Left cardiac atrium (tissue), 4 donors: Measurements from ENCODE around the gene SERPINB12. TPM values are rescaled to one million over a fixed set of nuclear protein-coding genes. Genes with fewer than 3 reads are reported as not detected.

Experiments
- ATAC-seq, 2 donors: fragments of 200-7000 bp; cut with Tn5 transposase; one replicate each; pipeline ENCODE4 v1.9.1; 2020; ENCODE audit warnings: mild to moderate bottlenecking in 2 of 2, moderate library complexity in 2 of 2
- DNase-seq: peaks from one replicate; pipeline ENCODE4 v3.0.0-alpha.2; 2020
- intact Hi-C, 2 donors: fragments of 100-400 bp; cut with DNase I; formaldehyde crosslinking; loops; one replicate each; pipeline versions ENCODE4 v1.14.1 to v1.15.1; 2022 to 2023
- long read RNA-seq: library from polyadenylated mRNA; unstranded; transcript quantifications from one replicate; pipeline ENCODE4 v2.0.0, GENCODE V29; 2021
- total RNA-seq, 2 donors: library from RNA; stranded (reverse); fragmentation: NEBNext Ultra II Directional; extraction: Animal tissue kit (Norgen Biotek cat#: 25700); gene quantifications; one replicate each; pipeline ENCODE4 v1.2.1, GENCODE V29; 2021
- donor health status: DM: no; HTN: yes; CAD: no.
- donor health status: DM: no; HTN: yes; CAD: no; lungs with severe emphysema.
- donor health status: DM: yes; HTN: yes; CAD: no.
- donor health status: Dilated cardiomyopathy.

The SERPINB12 gene, protein sequence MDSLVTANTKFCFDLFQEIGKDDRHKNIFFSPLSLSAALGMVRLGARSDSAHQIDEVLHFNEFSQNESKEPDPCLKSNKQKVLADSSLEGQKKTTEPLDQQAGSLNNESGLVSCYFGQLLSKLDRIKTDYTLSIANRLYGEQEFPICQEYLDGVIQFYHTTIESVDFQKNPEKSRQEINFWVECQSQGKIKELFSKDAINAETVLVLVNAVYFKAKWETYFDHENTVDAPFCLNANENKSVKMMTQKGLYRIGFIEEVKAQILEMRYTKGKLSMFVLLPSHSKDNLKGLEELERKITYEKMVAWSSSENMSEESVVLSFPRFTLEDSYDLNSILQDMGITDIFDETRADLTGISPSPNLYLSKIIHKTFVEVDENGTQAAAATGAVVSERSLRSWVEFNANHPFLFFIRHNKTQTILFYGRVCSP
- total RNA-seq, result not detected
- long read RNA-seq, result 0 reads

DNA sequence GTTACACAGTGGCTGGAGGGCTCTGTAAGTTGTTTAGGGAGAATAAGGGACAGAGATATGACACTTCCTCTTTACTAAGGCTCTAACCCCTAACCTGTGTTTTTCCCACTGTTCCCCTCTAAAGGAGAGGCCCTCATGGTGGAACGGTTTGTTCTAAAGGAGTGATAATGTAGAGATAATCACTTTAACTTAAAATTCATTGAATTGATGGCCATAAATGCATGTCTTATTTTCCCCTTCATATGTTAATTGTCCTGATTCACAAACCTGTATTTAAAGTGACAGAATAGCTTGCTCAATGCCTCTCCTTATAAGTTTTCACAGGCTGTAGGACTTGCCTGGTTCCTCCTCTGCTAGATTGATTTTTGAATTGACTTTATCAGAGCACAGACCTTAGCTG lies at the start of gene SERPINB12:
TSS of gene SERPINB12 (plus strand) at position 301 of the 400 bp plus-strand sequence. CDS start 13,791 bp downstream, outside the sequence.
- ATAC-seq, result no peak
- intact Hi-C loops, result no loop called here

DNA sequence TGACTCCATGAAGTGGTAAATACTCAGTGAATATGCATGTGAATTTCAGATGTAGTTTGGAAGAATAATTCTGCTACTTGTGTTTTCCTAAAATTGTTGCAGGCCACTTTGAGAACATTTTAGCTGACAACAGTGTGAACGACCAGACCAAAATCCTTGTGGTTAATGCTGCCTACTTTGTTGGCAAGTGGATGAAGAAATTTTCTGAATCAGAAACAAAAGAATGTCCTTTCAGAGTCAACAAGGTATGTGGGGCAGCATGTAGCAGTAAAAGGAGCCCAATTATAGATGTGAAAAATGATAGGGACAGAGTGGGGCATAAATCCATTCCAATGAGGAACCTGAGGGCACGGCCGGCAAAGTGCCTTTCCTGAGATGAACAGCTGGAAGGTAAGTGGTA lies 49.3 kb upstream of the SERPINB12 start:
- intact Hi-C loops, result no loop called here
- no peak for ATAC-seq
- no peak for DNase-seq

More for the DNA sequence above, at the start of gene SERPINB12:
- DNase-seq, result no peak

DNA sequence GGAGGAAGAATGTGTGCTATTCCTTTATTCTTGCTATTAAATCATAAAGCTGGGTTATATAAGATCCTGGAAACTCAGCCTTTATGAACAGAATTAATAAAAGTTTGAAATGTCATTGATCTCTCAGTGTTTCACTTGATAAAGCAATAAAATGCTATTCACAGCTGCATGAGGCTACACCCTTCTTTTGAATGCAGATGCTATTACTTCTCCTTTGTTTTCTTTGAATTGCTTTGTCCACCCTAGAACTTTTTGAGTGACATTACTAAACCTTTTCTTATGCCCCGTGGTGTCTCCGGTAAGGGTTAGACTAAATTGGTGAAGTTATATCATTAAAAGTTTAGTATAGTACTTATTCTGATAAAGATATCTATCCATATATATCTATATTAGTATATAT lies 46.5 kb upstream of the SERPINB12 start:
- no peak for DNase-seq
- intact Hi-C loops, result no loop called here
- no peak for ATAC-seq

DNA sequence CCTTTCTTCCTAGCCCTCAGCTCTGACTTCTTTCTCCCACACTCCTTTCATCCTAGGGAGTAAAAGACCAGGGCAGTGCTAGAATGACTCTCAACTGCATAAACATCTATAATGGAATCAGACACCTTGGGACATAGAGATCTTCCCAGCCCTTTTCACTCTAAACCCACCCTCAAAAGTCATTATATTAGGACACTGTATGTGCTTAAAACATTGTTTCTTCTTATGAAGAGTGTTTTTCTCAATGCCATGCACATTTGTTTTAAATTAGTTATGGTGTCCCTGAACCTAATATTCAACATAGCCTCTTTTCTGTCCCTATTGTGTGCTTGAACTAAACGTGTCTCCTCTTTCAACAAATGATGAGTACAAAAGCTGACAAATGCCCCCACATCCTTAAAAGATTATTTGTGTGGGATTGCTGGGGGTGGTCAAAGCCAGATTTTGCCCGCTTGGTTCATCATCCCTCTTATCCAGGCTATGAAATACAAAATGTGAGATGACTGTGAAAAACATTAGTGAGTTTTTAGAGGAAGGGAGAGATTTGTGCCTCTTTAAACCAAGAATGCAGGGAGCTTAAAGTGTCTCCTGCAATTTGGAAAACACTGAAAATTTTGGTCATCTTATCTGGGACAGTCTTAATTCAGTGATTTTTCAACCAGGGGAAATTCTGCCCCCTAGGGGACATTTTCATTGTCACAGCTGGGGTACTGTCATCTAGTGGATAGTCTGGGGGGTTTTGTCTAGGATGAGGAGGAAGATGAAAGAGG lies 36.4 kb upstream of the SERPINB12 start:
- DNase-seq (no peak), ATAC-seq (no peak)
- intact Hi-C loops, result no loop called here

DNA sequence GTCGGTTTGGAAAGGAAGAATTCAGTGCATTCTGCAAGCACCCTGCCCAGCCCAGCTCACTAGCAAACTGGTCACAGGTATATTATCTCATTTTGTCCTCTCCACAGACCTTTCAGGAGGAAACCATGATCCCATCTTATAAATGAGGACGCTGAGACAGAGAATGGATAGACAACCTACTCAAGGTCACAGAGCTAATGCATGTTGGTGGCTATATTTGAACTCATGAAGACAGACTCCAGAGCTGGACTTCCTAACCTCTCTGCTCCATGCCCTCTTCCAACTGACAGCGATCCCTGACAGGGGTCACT lies 35.9 kb upstream of the SERPINB12 start:
- no peak for ATAC-seq
- intact Hi-C loops, result no loop called here
- no peak for DNase-seq

DNA sequence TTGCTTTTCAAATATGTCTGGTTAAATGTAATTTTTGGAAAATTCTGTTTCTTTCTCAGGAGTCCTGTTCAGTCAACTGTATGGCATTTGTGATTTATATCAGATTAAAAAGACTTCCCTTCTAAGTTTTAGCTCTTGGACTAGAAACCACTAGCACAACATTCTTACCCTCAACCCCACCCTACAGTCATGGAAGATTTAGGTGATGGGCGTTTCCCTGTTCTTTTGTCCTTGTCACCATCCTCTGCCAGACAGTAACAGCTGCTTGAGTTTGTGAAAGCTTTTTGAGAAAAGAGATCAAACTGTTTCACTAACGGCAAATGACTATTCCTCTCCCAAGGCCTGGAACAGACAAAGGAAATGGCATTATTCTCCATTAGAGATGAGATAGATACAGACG lies 33.6 kb upstream of the SERPINB12 start:
- intact Hi-C loops, result no loop called here
- no peak for ATAC-seq
- DNase-seq, result no peak

DNA sequence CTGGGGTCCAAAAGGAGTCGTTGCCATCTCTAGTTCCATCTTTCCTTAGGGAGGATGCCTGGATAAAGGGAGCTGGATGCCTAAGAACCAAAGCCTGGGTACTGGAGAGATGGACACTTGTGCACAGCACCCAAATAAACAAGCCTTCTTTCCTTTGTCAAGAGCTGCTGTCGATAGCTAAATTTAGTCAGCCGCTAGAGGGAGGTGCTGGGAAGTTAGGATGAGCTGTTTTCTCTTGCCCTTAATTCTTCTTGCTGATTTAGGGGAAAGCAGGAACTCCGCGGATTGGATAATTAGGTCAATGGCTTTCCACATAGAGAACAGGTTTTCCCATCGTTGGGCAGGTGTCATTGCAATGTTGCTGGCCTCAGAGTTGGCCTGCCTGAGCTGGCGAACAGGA lies 30.9 kb upstream of the SERPINB12 start:
- intact Hi-C loops, result loop anchor here (10.0 kb wide), 2 partner anchors 334 to 484 kb away; no protein-coding TSS in a partner anchor
- ATAC-seq (peak in 1 of 2 donors; percentile 26), DNase-seq (no peak)

DNA sequence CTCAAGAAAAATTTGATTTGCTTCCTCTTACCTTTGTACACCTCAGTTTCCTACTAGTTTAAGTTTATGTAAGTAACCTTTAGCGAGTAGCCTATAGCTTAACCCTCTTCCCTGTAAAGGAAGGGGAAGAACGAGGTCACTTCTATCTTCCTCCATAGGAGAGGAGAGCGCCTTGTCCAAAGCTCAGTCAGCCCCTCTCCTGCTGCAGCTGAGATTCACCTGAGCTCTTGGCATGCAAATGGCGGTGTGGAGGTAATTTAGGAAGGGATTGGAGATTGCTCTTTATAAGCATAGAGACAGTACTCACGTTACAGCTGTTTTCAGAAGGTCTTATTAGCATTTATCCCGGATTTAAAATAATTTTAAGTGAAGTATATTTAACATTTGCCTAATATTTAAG lies 27.8 kb upstream of the SERPINB12 start:
- intact Hi-C loops, result loop anchor here (10.0 kb wide), 2 partner anchors 330 to 480 kb away; no protein-coding TSS in a partner anchor
- DNase-seq (no peak), ATAC-seq (no peak)

DNA sequence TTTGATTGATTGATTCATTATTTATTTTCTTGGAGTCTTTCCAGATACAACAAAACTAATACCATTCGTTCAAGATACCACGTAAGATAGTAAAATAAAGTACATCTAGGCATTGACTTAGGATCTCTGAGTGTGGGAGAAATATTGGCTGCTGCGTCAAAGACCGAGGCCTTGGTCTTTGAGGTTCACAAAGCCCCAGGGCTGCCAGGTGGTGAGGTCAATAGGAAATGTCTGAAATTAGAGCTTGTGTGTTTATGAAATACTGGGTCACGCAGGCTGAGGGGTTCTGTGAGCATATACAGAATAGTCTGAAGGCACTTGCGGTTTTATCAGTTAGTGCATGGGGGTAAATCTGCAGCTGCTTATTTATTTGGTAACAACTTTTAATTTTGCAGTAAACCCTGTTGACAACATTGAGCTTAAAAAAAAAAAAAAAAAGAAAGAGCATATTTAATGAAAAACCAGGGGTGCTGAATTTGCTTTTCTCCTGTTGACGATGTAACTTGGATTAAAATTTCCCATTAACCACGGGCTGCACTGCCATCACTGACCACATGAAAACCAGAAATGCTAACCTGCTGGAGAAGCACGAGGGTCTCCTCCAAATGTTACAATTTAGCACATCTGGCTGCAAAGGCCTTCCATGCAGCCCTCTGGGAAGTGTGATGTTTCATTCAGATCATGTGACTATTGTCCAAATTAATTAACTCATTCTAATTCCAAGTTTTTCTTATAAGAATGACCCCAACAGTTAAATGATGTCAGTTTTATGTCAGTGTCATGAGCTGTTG lies 27.1 kb upstream of the SERPINB12 start:
- ATAC-seq (no peak), DNase-seq (no peak)
- intact Hi-C loops, result loop anchor here (5.0 to 10.0 kb wide), 3 partner anchors 62 to 480 kb away; no protein-coding TSS in a partner anchor

DNA sequence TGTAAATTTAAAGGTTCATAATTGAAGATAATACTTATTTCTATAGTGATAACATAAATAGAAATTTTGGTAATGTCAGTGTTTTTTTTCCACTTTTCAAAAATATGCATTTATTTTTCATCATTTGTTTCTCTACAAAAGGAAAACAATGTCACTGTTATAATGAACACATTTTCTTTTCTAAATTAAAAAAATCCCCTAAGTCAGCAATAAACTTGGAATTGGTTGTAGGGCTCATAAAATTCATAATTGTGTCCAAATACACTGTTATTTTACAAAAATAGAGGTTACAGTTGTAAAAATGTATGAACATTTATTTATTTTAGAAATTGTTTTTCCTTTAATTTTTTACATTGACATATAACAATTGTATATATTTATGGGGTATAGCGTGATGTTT lies 26.4 kb upstream of the SERPINB12 start:
- DNase-seq (no peak), ATAC-seq (no peak)
- intact Hi-C loops, result loop anchor here (5.0 to 10.0 kb wide), 3 partner anchors 62 to 479 kb away; no protein-coding TSS in a partner anchor

DNA sequence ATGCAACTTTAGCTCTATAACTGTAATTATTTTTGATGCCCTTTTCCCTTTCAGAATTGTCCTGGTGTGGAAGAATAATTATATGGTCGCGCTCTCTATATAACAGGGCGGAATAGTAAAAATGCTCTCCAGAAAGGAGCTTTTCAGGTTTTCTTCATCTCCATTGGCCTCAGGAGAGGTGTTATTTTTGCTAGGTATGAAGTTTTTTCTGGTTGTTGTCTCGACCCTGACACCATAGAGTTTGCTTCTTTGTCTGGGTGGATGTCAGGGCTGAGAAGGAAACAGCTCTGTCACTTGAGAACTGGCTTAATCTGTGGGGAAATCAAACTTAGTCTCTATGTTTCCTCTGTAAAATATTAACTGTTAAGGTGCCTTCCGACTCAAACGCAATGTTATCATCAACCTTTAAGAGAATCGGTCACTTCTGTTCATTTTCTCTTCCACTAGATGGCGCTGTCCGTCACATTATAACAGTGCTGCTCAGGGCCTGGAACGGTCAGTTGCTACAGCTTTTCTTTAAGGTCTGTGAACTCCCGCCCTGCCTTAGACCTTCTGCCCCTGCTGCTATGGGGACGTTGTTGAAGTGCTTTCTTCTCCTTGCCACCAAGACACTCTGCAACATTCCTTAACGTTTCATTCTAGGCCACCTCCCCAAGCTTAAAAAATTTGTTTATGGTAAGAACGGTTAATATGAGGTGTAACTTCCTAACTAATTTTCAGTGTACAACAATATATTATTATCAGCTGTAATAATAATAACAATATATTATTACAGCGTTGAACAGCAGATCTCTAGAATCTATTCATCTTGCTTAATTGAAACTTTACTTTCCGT lies 23.8 kb upstream of the SERPINB12 start:
- intact Hi-C loops, result loop anchor here (1.0 to 10.0 kb wide), 6 partner anchors 59 to 476 kb away; no protein-coding TSS in a partner anchor
- DNase-seq, result peak; percentile 39
- ATAC-seq, result peak; percentile 67 to 75

DNA sequence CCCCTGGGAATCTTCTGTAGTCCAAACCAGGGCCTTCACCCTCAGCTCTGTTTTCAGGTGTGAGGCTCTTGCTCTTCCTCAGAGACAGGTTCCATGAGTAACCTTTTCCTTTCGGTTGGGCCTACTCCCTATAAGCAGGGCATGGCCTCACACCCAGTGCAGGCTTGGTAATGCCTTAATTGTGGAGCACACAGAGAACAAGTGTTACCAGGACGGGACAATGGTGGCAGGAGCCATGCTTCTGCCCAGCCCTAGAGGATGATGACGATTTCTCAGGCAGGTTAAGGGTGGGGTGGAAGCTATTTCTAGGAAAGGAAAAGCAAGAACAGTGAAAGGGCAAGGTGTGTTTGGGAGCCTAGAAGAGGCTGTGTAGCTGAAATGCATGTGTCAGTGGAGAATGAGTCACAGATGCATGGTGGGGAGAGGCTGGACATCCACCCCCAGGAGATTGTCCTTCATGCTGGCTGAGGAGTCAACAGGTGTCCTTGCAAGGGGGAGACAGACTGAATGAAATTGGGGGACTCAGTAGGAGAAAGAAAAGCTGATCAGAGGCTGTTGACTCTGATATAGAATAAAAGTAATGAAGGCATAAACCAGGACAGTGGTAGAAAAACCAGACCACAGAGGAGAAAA lies 22.0 kb upstream of the SERPINB12 start:
- intact Hi-C loops, result no loop called here
- ATAC-seq (no peak), DNase-seq (no peak)

DNA sequence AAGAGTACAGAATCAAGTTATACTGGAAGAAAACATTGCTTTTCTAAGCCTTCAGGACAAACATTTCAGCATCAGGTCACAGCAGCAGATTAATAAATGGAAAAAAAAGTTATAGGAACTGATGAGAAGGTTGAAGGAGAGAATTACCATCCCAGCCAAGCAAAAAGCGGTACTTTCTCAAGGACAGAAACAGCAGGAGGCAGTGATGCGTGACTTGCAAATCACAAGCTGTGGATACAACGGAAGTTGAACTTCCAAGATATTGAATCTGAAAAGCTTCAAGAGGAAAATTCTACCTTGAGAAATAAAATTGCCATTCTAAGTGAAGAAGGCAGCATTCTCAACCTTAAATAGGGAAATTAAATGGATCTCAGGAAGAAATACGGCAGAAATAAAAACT lies 18.5 kb upstream of the SERPINB12 start:
- DNase-seq (no peak), ATAC-seq (no peak)
- intact Hi-C loops, result no loop called here

DNA sequence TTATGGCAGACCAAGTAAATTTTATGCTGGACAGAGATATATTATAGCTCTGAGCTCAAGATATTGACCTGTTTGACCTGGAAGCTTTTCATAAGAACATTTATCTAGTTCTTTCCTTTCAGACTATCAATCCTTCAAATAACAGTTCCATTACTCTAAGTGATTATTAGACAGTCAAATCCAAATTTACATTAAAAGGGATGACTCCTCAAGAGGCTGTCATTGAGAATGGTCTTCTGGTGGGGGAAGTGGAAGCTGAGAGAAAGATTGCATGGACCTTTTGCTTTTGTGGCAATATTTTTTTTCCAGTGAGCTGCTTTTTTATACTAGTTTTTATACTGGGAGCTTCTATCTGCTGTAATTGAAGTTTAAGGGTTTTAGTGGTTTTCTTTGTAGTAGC lies 14.9 kb upstream of the SERPINB12 start:
- ATAC-seq, result no peak
- DNase-seq, result no peak
- intact Hi-C loops, result no loop called here

DNA sequence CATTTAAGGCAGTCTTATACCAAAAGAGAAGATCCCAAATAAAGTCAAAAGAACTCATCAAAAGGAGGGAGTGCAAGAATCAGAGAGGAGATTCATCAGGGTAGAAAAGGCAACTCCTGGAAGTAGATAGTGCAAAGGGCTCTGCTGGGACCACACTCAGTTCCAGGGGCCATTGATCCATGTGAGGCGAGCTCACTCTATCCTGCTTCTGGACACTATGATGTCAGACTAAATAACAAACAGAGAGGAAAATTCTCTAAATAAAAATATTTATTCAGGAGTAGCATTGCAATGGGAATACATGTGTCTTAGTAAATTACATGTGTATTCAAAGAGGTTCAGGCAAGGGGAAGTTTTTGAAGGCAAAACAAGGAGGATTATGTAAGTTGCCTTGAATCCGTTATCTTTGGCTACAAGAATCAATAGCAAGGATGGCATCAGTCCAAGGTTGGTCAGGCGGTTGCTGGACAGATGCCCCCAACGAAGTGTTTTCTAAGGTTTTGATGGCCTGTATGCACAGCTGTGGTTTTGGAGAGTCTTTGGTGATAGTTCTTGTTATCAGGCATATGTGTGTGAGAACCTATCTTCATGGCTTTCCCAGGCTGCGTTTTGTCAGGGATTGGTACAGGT lies 13.2 kb upstream of the SERPINB12 start:
- DNase-seq, result no peak
- intact Hi-C loops, result no loop called here
- ATAC-seq, result no peak

DNA sequence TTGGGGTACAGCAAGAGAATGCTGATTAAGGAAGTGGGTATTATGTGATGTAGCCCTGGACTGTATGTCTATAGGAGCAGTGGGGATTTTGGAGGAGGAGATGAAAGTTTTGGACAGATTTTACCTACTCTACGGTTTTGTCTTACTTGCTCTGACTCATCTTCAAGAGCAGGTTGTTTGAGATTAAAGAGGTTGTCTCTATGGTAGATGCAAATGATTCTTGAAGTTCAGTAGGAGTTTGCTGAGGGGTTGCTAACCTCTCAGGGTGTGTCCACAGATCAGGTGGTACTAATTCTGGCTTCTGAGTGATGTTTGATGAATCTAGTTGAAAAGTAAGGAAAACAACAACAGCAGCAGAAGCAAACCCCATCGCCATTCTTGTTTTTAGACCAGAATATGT lies 9.7 kb upstream of the SERPINB12 start:
- intact Hi-C loops, result no loop called here
- DNase-seq, result no peak
- ATAC-seq, result no peak

DNA sequence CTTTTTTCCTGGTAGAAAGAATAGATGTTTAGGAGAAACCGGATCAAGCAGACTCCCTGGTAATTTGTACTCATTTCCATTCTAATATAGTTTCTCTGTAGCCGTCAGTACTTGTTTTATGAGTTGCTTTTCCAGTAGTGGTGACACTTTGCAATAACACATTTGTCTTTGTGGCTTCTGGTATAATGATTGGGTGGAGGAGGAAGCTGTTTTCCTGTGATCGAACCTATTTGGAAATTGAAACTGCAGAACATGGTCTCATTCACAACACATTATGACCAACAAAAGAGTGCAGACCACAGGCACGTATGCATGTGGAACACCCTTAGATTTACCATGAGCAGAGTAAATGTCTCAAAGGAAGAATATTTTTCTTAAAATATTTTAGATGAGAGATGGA lies 7.6 kb upstream of the SERPINB12 start:
- ATAC-seq, result no peak
- no peak for DNase-seq
- intact Hi-C loops, result no loop called here
